Right ventricle myocardium inferior (tissue), 1 donor: Measurements from ENCODE around the gene ARHGAP15. TPM values are rescaled to one million over a fixed set of nuclear protein-coding genes. Genes with fewer than 3 reads are reported as not detected.

Source experiments
- ATAC-seq: fragments of 200-7000 bp; cut with Tn5 transposase; one replicate; pipeline ENCODE4 v1.9.1; 2020; ENCODE audit warnings: mild to moderate bottlenecking, moderate library complexity
- DNase-seq: peaks from one replicate; pipeline ENCODE4 v3.0.0; 2021; ENCODE audit errors: missing footprints
- intact Hi-C: fragments of 100-400 bp; cut with DNase I; formaldehyde crosslinking; loops from one replicate; pipeline ENCODE4 v1.11.0; 2022
- total RNA-seq: library from RNA; stranded (reverse); fragmentation: NEBNext Ultra II Directional; extraction: Animal tissue kit (Norgen Biotek cat#: 25700); gene quantifications from one replicate; pipeline ENCODE4 v1.2.1, GENCODE V29; 2021
- donor health status: DM: no; HTN: yes; CAD: no; lungs with severe emphysema.

ARHGAP15 gene
- total RNA-seq, 1 donor from 2014 or later = 4.2 TPM

- no peak for DNase-seq
- intact Hi-C loops = no loop called here
- ATAC-seq = no peak
Observed at GRCh38 chr2:143140864-143141661, 11.8 kb downstream of the ARHGAP15 start.

GRCh38 chr2:143142598-143142997 is 13.4 kb downstream of the ARHGAP15 start:
- intact Hi-C loops = no loop called here
- no peak for ATAC-seq
- no peak for DNase-seq

- intact Hi-C loops = no loop called here
- no peak for ATAC-seq
- DNase-seq = no peak
Observed at GRCh38 chr2:143144813-143145455, 15.7 kb downstream of the ARHGAP15 start.

GRCh38 chr2:143146366-143146765 is 17.1 kb downstream of the ARHGAP15 start:
- intact Hi-C loops = no loop called here
- DNase-seq = no peak

GRCh38 chr2:143146815-143147530 is 17.8 kb downstream of the ARHGAP15 start:
- ATAC-seq (no peak), DNase-seq (no peak)
- intact Hi-C loops = no loop called here

More at GRCh38 chr2:143146366-143146765, 17.1 kb downstream of the ARHGAP15 start:
- ATAC-seq = no peak

GRCh38 chr2:143148011-143148410 is 18.8 kb downstream of the ARHGAP15 start:
- ATAC-seq (no peak), DNase-seq (no peak)
- intact Hi-C loops = no loop called here

GRCh38 chr2:143148757-143149156 is 19.5 kb downstream of the ARHGAP15 start:
- intact Hi-C loops = no loop called here
- no peak for ATAC-seq
- DNase-seq = no peak

- intact Hi-C loops = no loop called here
- DNase-seq (no peak), ATAC-seq (no peak)
Observed at GRCh38 chr2:143150287-143150686, 21.1 kb downstream of the ARHGAP15 start.

- no peak for ATAC-seq
- DNase-seq = no peak
- intact Hi-C loops = no loop called here
Observed at GRCh38 chr2:143151111-143151752, 22.0 kb downstream of the ARHGAP15 start.

- DNase-seq = no peak
- intact Hi-C loops = no loop called here
- ATAC-seq = no peak
Observed at GRCh38 chr2:143152219-143152618, 23.0 kb downstream of the ARHGAP15 start.

- intact Hi-C loops = no loop called here
Observed at GRCh38 chr2:143152637-143153036, 23.4 kb downstream of the ARHGAP15 start.

GRCh38 chr2:143155661-143156060 is 26.4 kb downstream of the ARHGAP15 start:
- intact Hi-C loops = no loop called here

More at GRCh38 chr2:143152637-143153036, 23.4 kb downstream of the ARHGAP15 start:
- ATAC-seq = no peak
- no peak for DNase-seq

GRCh38 chr2:143157001-143157400 is 27.8 kb downstream of the ARHGAP15 start:
- DNase-seq = no peak
- intact Hi-C loops = no loop called here
- ATAC-seq = no peak

More at GRCh38 chr2:143155661-143156060, 26.4 kb downstream of the ARHGAP15 start:
- ATAC-seq = no peak
- no peak for DNase-seq

GRCh38 chr2:143157418-143157817 is 28.2 kb downstream of the ARHGAP15 start:
- intact Hi-C loops = no loop called here
- ATAC-seq = no peak
- no peak for DNase-seq

GRCh38 chr2:143158098-143158497 is 28.9 kb downstream of the ARHGAP15 start:
- DNase-seq (no peak), ATAC-seq (no peak)
- intact Hi-C loops = no loop called here

GRCh38 chr2:143158551-143159485 is 29.6 kb downstream of the ARHGAP15 start:
- ATAC-seq (no peak), DNase-seq (no peak)
- intact Hi-C loops = no loop called here

GRCh38 chr2:143159486-143159840 is 30.2 kb downstream of the ARHGAP15 start:
- no peak for DNase-seq
- no peak for ATAC-seq
- intact Hi-C loops = no loop called here
